GM19043 (cell line): Measurements from ENCODE around the gene KLHDC9.

Experiments
- ATAC-seq: cut with Tn5 transposase; IDR thresholded peaks from one replicate; pipeline ENCODE4 v1.9.1; 2021; ENCODE audit warnings: low read depth; ENCODE audit not compliant: unreplicated experiment

KLHDC9 gene

DNA sequence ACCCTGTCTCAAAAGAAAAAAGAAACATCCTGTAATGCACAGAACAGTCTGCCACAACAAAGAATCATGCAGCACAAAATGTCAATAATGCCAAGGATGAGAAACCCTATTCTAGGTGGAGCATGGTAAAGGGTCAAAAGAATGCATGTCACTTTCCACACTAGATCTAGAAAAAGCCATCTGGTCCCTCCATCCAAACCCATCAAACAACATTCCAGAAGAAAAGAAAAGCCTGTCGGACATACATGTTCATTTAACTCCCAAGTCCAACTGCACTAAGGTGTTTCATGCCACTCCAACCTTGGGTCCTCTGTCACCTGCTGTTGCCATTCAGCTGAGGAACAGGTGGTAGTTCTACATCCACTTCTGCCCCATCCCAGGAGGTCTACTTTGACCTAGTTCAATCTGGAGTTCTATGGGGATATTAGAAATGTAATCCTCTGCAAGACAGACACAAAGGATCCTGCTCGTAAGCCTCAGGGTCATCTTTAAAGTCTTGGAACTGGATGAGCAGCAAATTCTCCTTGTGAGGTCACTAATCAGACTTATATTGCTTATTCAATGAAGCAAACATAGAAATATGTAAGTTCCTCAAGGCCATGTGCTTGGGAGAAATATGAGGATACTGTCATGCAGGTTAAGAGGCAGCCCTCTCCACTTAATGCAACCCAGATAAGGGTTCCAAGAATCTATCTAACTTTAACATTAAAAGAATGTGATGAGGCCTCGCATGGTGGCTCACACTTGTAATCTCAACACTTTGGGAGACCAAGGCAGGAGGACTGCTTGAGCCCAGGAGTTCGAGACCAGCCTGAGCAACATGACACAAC is 30.6 kb downstream of the KLHDC9 start:
- ATAC-seq, result no peak

DNA sequence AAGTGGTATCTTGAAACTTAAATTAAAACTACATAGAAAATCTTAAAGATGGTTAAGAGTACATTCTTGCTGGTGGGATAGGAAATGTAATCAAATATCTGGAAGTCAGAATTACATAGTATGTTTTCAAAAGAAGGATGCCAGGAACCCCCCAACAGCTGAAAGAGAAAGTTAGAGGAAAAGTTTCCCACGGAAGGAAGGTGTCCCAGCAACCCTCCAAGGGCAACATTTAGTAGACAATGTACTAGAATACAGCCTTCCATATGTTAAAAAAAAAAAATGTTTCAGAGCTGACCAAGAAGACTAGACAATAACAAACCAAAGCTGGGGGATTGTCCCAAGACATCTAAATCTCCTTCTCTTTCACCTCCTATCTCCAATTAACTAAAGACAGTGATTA is 32.1 kb downstream of the KLHDC9 start:
- ATAC-seq, result no peak

DNA sequence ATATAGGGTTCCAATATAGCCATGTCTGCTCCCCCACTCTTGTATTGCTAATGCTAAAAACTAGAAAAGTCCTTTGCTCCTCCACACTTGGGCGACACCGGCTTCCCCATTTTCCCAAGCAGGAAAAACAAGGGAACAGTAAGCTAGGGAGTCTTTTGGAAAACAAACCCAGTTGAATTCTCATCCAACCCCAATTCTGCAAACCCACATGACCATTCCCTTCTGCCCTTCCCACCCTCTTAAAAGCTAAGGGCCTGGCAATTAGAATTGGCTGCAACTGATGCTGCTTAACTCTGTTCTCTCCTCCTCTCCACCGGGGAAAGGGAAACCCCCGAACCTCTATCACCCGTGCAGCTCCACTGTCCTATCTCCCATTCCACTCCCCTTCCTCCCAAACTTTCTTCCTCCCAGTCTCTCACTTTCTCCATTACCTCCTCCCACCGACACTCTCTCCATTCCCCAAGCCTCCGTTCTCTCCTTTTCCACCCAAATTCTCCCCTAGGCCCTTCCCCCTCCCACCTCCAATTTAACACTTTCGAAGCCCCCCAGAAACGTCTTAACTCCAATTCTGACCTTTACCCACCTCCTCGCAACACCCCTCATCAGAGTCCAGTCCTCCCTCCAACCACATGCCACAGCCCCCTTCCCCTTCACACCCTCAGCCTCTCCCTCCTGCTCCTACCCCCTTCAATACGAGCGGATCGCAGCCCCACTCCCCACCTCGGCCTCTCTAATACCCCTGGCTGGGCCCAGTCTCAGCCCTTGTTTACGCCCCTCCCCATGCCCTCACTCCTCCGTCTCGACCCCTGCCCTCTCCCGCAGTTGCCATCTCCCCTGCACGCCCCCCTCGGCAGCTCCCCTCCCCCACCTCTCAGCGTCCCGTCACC is 33.6 kb downstream of the KLHDC9 start:
- no peak for ATAC-seq

DNA sequence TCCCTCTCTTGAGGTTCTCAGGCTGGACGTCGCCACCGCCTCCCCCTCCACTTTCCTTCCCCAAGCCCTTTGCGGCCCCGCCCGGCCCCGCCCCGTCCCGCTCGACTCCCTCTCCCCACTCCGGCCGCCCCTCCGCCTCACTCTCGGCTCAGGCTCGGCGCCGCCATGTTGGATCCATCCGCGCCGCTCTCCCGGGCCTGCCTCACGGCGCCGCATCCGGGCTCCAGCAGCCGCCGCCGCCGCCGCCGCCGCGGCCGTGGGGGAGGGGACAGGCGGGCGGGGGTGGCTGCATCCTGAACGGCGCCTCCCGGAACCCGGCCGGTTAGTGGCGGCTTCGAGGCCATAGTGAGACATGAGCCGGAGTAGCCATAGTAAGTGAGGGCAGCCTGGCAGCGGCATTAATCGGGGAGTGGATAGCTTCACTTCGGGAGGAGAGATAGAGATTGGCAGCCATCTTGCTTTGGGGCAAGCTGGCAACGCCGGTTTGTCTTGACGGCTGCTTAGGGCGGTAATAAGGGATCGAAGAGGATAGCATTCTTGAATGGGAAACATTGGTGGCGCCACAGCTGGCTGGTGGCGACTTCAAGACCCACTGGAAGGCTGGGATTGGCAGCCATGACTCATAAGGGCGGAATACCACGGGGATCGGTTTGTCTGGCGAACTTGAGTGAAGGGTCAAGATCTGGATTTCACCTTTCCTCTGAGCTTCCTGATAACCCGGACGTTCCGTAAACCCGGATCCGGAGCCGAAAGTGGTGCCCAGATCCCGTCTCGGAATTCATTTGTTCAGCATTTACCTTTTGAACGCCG is 34.5 kb downstream of the KLHDC9 start, which contains the start of gene DEDD:
Gene DEDD, minus strand, starts transcription at position 258 of the 810 bp plus-strand sequence. CDS start 8,205 bp downstream, outside the sequence.
- peak; percentile 98 for ATAC-seq

DNA sequence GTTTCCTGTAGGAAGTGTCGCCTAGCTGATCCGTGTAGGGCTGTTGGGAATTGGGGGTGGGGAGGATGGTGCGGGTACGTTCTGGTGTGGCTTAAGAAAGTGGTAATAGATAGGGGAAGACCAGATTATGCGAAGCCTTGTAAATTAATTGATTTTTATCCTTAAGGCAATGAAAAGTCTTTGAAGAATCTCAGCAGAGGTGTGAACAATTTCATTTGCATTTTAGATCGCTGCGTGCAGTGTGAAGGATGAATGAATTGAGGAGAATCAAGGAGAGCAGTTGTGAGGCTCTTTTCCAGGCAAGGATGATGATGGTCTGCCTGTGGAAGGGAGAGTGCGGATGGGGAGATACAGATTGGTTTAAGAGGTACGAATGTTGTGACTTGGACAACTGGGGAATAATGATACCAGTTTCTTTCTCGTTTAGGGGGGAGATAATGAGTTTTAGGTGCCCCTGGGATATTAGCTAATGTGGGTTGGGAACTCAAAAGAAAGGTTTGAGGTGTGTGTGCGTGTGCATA is 35.1 kb downstream of the KLHDC9 start:
- no peak for ATAC-seq

DNA sequence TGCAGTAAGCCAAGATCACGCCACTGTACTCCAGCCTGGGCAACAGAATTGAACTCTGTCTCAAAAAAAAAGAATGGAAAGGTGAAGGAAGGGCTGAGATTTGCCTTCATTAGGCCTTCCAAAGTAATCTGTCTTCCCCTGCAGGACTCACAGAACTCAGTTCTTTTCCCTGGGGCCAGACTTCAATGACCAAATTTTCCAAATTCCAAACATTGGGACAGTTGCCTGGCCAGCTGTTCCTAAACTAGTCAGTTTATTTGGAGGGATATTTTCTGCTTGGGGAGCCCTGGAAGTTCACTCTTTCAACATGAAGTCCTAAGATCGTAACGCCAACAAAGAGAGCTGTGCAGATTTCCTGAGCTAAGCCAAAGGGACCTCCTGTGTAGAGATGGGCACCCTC is 39.7 kb downstream of the KLHDC9 start:
- ATAC-seq, result no peak

DNA sequence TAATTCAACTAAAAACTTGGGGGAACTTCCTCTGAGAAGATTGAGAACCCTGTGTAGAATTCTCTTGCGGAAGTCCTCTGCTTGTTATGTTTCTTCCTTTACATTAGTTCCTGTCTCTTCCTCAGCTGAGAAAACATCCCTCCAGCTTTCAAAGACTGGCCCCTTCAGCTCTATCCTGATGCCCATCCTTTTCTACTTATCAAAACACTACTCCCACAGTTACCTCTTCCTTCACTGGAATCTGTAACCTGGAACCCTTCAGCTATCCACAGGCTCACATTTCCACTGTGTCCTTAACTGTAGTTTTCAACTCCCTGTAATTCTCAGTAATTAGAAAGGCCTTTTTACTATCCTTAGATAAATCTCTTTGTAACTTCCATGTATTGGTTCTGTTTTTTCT is 40.3 kb downstream of the KLHDC9 start:
- ATAC-seq, result no peak

DNA sequence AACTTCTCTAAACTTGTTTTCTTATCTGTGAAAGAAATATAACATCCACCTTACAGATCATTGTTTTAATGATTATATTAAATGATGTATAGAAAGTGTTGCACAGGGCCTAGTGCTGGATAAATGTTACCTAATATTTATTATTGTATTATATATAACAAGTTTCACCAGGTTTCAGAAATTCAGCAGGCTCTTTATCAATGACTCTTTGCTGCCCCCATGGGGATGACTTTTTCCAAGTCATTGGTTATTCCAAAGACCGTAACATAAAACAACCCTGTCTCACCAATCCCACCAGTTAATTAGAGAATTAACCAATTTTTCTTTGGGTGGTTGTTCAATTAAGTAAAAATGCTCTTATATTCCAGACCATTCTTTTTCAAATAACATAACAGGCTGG is 41.6 kb downstream of the KLHDC9 start:
- ATAC-seq, result no peak

DNA sequence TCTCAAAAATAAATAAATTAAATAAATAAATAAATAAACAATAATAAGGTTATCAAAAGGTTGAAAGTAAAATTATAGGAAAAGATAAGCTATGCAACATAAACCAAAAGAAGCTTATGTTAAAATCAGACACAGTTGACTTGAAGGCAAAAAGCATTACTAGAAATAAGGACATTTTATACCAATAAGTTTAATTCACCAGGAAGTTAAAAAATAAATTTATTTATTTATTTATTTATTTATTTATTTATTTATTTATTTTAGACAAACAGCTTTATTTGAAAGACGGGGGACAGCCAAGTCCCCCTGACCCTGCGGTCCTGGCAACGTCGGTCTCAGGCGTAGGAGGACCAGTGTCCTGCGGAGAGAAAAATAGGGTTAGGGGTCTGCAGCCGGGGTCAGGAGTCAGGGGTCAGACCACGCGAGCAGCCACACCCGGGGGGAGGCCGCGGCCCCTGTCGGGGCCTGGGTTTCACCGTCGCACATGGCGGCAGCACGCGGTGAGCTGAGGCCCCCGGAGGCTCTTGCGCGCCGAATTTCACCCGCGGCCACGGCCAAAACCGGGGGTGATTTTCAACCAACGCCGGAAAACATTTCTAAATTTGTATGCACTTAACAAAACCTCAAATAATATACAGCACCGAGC is 42.7 kb downstream of the KLHDC9 start:
- ATAC-seq, result no peak

DNA sequence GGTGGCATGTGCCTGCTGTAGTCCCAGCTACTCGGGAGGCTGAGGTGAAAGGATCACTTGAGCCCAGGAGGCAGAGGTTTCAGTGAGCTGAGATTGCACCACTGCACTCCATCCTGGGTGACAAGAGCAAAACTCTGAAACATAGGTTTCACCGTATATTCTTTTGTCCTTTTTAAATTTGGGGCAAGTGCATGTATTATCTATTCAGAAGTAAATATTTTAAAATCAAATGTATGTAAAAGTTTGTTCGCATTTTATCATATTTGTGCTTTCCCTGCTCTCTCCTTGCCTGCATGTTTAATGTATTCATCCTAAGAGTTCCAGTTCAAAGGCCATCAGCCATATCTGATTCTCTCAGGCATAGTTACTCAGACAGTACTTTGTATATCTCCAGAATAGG is 47.7 kb downstream of the KLHDC9 start:
- no peak for ATAC-seq
